NCI-H2107 treated with DMSO at 0.1 percent for 48 hours (cell line): ENCODE measurements around the gene MDK.

Source experiments
- DNase-seq: peaks from one replicate; lab custom pipeline; 2025; ENCODE audit not compliant: unreplicated experiment; lab: John Stamatoyannopoulos, UW

MDK gene

GRCh38 chr11:46347637-46348311 lies 33.7 kb upstream of the MDK start:
- DNase-seq: no peak

GRCh38 chr11:46348566-46349401 lies 32.7 kb upstream of the MDK start:
- DNase-seq: no peak

- no peak for DNase-seq
Measured at GRCh38 chr11:46350695-46351094, 30.8 kb upstream of the MDK start.

- no peak for DNase-seq
Measured at GRCh38 chr11:46351148-46351547, 30.3 kb upstream of the MDK start.

DNA sequence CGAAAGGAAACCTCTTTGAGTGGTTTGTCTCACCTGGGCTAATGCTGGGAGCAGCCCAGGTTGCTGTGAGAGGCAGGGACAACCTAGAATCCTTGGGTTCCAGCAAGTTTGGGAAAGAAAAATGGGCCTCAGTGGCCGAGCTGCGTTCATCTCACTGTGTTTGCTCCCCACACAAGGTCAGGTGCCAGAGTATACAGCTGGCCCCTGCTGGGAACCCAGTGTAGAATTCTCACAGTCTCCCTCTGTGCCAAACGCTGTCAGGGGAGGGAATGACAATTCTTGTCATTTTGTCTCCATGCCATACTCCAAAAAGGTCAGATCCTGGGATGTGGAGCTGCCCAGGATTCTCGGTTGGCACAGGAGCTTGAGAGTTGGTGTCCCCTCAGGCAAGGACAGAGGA lies 29.9 kb upstream of the MDK start:
- DNase-seq: no peak

- DNase-seq: no peak
Measured at GRCh38 chr11:46352063-46352841, 29.2 kb upstream of the MDK start.

- DNase-seq: no peak
Measured at GRCh38 chr11:46353698-46354097, 27.8 kb upstream of the MDK start.

- DNase-seq: no peak
Measured at GRCh38 chr11:46356924-46357482, 24.5 kb upstream of the MDK start.

DNA sequence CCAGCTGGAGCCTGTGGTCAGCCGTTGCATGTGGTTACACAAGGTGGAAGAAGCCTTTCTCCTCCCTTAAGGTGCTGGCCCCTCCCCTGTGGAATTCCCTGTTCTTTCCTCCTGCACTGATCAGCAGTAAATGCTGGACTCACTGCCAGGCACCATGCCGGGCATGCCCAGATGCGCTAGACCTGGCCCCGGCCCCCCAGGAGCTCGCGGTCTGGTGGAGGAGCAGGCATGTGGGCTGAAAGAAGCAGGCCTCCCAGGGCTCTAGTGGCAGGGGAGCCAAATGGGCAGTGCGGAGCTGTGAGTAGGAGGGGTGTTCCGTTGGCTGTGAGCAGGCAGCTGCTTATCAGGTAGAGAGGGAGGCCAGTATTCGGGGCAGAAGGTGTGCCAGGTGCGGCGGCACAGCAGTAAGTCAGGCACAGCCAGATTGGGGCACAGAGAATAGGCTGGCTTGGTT lies 24.0 kb upstream of the MDK start:
- DNase-seq: peak; percentile 90

GRCh38 chr11:46359953-46360352 lies 21.5 kb upstream of the MDK start:
- DNase-seq: no peak

- DNase-seq: no peak
Measured at GRCh38 chr11:46360878-46361277, 20.6 kb upstream of the MDK start.

GRCh38 chr11:46361283-46362155 lies 19.9 kb upstream of the MDK start:
- peak; percentile 84 for DNase-seq

DNA sequence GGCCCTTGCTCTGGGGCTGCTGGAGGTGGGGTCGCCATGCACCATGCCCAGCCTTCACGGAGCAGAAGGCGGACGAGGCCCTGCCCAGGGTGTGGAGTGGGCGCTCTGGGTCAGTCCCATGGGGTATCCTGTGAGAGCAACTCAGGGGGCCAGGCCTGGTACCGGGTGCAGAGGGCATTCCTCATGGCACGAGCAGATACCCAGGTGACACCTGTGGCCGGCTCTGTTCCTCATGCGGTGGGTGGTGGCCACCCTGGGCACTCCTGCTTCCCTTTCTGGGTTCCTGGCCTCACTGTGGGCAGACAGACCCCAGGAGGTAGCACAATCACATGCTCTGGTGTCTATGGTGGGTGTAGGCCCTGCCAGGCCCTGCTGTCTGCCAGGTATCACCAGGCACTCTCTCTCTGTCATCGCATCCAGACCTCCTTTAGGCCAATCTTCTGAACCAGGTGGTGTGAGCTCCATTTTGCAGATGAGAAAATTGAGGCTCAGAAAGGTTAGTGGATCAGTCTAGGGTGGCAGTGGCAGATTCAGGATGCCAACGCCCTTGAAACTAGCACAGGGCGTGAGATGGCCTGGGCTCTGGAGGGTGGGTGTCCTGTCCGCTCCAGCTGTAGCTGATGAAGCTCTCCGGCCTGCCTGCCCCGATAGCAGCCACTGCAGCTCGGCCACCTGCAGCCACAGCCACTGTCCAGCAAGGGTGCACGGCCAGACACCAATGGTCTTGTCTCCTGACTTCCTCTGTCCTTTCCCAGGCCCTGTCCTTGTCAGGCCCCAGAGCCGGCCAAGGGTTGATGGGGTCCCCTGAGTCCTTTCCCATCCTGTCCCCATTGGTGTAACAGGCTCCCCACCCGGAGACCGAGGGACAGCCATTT lies 19.1 kb upstream of the MDK start:
- no peak for DNase-seq

- DNase-seq: no peak
Measured at GRCh38 chr11:46363031-46363407, 18.4 kb upstream of the MDK start.

DNA sequence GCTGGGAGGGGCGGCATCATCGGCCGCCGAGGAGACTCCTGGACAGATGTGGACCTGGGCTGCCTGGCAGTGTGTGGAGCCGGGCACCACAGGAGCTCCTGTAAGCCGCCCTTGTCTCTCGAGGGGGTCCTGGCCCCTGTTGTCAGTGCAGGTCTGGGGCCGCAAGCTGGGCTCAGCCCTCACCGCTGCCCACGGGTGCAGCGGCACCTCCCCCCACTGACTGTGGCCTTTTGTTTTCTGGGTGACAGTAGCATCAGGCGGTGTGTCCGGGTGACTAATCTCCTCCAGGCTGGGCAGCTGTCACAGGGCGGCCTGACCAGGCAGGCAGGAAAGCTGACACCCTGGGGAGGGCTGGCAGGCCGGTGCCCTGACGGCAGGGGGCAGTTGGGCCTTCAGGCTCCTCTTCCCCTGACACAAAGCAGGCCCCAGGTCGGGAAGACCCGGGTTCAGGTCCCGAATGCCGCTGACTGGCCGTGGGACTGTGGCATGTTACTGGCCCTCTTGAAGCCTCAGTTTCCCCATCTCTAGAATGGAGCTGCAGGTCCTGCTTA lies 17.9 kb upstream of the MDK start:
- DNase-seq: no peak

DNA sequence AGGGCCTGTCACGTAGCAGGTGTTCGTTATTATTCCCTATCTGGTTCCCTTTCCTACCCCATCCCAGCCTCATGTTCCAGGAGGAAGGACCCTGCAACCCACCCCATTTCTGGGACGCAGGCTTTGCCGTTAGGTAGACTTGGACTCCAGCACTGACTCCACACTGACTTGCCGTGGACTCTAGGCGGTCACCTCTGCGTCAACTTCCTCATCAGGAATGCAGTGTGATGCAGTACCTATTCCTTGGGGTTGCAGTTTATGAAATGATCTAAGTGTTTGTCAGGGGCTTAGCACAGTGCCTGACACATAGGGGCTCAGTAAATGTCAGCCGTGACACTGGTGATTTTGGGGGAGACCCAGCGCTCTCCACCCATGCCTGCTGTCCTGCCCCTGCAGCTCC lies 17.4 kb upstream of the MDK start:
- DNase-seq: no peak

DNA sequence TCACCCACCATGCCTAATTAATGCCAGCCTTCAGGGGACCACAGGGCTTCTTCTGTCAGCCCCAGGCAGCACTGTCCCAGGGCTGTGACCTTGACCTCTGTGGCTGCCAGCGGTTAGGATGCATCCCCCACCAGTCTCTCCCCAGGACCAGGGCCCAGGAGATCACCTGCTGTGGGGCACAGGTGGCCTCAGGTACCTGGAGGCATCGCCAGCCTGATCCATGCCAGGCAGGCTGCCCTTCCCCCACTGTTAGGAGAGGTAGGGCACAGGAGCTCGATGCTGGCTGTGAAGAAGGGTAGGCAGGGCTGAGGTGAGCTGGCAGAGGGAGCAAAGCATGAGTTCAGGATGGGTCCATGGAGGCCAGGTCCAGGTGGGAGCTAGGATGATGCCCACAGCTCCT lies 16.7 kb upstream of the MDK start:
- no peak for DNase-seq

DNA sequence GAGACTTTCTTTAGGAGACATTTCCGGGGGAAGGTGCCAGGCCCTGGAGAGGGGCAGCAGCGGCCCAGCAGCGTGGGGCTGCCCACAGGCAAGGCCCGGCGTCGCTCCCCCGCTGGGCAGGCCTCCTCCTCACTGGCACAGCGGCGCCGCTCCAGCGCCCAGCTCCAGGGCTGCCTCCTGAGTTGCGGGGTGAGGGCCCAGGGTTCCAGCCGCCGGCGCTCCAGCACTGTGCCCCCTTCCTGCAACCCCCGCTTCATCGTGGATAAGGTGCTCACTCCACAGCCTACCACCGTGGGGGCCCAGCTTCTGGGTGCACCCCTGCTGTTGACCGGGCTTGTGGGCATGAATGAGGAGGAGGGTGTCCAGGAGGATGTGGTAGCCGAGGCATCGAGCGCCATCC lies 15.2 kb upstream of the MDK start:
- DNase-seq: no peak

GRCh38 chr11:46366661-46367161 lies 14.8 kb upstream of the MDK start:
- no peak for DNase-seq
